ENCODE data around the gene ZNF407.
"Not testable (repeated sequence)": the region's sequence is repeated elsewhere in the genome, so short reads cannot be mapped to it uniquely, and the experiment has no call there.

ZNF407 gene

DNA sequence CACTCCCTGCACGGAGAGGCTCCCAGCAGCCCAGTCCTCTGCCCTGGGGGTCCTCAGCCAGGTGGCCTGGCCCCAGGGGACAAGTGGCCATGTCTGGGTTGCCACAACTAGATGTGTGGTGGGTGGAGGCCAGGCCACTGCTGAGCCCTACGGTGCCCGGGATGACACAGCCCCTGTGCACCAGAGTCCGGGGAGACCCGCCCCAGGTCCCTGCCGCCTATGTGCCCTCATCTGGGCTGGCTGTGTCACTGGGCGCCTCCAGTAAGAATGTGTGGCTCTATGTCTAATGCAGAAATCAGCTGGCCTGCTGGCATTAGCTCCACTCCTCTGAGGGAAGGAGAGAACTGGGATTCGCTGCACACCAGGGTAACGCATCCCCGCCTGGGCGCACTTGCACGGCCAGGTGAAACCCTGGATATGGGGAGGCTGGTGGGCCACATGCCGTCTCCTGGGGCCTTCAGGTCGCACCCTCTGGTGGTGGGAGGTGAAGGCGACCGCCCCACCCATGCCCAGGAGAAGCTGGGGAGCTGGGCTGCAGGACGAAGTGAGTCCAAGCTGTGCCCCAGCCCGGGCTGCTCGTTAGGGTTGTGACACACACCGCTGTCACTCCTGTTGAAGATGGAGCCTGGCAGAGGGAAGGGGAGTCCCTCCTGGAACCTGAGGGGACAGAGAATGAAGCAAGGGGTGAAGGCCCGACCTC, 475.2 kb downstream of the ZNF407 start:
- no peak for DNase-seq (ENCODE audit: low spot score)

DNA sequence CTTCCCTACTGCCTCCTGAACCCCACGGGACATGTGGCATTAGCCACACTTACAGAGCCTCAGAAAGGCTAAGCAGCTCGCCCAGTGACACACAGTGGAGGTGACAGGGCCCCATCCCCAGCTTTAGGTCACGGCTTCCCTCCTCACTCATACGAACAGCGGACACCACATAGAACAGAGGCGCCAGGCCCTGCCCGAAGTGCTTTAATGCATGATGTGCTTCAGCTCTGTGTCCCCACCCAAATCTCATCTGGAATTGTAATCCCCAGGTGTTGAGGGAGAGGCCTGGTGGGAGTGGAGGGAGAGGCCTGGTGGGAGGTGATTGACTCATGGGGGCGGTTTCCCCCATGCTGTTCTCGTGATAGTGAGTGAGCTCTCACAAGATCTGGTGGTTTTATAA, 476.0 kb downstream of the ZNF407 start:
- DNase-seq (ENCODE audit: low spot score): no peak

DNA sequence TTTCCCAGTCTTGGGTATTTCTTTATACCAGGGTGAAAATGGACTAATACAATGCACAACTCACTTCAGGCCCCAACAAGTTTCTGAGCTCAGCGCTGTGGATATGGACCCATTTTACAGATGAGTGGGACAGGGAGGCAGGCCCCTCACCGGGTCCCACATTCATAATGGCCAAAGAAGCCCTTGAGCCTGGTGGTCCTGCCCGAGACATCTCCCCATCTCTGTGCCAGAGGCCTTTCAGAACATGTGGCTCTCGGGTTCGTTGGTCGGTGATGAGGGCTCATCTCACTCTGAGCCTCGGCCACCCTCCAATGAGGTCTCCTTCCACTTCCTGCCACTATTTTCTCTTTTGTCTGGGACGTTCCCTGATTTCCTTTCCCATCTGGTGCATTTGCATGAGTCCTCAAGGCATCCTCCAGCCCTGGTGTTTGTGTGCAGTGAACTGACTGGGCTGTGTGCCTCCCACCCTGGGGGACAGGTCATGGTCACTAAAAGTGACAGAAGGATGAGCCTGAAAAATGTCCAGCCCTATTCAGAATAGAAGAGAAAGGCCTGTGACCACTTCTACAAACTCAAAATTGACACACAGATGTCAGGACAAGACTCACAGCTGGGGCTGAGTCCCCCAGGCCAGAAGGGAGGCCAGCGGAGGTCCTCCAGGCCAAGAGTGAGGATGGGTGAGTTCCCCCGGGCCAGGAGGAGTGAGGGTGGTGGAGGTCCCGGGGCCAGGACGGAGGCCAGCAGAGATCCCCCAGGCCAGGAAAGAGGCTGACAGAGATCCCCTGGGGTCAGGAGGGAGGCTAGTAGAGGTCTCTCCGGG, 476.7 kb downstream of the ZNF407 start:
- no peak for DNase-seq (ENCODE audit: low spot score)

DNA sequence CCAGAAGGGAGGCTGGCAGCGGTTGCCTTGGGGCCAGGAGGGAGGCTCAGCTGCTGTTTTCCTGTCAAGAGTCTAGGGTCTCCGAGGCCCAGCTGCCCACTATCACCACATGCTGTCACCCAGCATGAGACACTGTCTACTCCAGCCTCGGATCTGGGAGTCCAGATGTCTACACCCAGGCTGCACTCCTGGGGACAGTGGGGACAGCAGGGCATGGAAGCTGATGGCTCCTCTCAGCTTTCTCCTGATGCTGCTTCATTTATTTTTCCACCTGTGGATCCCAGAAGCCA, 477.3 kb downstream of the ZNF407 start:
- no peak for DNase-seq (ENCODE audit: low spot score)

DNA sequence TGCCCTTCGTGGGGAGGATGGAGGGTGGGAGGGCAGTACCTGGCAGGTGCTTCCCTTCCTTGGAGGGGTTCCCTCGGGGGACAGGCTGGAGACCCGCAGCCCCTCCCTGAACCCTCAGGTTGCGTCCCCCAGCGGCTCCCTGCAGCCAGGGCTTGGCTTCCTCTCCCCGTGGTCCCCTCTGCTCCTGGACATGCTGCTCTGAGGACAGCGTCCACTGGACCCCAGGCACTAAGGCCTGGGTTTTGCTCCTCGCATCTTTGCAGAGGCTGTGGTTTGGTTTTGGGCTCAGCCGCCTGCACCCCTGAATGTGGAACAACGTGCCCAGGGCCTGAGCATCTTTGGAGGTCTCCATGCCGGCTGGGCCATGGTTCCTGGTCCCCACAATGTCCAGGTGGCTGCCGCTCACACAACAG, 477.8 kb downstream of the ZNF407 start:
- no peak for DNase-seq (ENCODE audit: low spot score)

DNA sequence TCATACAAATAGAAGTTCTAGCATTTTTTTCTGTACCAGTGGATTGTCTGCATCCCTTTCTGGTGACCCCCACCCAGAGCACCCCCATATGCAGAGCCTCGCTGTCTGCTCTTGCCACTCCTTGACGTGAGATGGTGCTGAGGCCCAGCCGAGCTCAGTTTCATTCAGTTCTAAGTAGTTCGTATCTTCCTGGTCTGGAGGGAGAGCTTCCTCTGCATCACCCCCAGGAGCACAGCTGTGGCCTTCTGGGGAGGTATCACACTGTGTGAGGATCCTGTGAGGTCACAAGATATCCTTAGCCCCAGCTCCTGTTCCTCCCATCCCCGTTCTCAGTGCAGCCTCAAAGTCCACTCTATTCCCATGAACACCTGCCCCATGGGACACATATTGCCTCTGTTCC, 478.6 kb downstream of the ZNF407 start:
- no peak for DNase-seq (ENCODE audit: low spot score)

DNA sequence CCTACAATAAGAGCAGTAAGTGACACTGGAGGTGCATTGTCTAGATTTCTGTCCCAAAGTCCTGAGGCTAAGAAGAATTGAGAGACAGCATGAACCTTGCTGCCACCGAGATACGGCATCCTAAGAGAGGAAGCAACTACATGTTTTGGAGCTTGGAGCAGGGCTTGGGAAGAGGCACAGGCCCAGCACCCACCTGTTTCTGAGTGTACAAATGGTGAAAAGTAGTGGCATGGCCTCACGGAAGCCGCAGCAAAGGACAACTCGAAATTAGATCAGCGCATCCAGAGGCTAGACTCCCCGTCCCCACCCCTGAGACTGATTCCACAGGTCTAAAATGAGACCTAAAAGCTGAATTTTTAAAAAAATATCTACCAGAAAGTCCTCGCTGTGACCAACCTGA, 483.8 kb downstream of the ZNF407 start:
- no peak for DNase-seq (ENCODE audit: low spot score)

DNA sequence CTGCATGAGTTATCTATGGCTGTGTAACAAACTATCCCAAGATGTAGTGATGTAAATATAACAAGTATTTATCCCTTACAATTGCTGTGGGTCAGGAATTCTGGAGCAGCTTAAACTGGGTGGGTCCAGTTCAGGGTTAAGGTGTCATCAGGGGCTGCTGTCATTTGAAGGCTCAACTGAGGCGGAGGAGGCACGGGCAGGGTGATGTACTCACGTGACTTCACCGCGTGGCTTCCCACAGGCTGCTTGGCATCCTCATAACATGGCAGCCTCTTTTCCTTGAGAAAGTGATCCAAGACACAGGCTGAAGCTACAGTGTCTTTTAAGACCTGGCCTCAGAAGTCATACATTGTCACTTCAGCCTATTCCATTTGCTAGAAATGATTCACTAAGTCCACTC, 485.5 kb downstream of the ZNF407 start:
- no peak for DNase-seq (ENCODE audit: low spot score)

DNA sequence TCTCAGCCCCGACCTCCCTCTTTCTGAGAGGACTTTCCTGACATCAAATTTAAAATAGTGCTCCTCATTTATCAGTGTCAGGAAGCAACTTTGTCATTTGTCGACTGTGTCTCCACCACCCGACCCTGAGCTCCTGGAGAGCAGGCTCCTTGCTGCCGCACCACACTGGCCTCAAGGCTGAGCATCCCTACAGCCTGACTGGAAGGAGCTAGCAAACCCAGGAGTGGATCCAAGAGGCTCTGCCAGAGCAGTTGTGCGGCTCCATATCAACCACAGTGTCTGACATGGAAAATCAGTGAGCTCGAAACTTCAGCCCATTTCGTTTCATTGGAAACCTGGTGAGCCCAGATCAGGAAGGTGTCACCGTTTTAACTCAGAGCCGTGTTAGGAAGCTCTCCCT, 486.1 kb downstream of the ZNF407 start:
- DNase-seq (ENCODE audit: low spot score): no peak

DNA sequence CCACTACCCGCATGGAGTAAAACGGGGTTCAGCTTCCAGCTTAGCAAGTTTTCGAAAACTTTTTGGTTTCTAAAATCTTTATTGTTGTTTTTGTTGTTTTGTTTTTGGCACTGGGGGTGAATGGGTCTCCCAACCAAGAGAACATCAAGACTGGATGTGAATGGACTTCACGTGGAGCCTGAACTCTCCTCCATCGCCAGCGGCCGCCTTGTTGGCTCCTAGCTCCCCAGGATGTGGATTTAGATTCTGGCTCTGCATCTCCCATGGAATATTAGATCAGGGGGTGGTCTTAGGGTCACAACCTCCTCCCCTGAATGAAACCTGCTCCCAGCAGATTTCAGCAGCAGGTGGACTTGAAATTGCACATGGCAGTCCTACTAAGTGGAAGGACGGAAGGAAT, 488.0 kb downstream of the ZNF407 start:
- DNase-seq (ENCODE audit: low spot score): not testable (repeated sequence)

DNA sequence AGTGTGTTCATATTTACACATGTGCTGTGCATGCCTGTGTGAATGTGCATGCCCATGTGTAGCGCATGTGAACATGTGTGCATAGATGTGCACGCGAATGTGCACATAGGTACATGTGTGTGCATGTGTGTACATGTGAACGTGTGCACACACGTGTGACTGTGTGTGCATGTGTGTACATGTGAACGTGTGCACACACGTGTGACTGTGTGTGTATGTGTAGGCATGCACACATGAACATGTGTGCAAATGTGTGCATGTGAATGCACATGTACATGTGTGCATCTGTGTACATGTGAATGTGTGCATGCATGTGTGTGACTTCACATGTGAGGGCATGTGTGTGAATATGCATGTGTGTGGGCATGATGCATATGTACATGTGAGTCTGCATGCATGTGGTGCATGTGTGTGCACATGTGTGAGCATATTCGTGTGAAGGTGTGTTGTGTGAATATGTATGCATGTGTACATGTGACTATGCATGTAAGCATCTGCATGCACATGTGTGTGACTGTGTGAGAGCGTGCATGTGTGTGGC, 488.9 kb downstream of the ZNF407 start:
- DNase-seq (ENCODE audit: low spot score): no peak

DNA sequence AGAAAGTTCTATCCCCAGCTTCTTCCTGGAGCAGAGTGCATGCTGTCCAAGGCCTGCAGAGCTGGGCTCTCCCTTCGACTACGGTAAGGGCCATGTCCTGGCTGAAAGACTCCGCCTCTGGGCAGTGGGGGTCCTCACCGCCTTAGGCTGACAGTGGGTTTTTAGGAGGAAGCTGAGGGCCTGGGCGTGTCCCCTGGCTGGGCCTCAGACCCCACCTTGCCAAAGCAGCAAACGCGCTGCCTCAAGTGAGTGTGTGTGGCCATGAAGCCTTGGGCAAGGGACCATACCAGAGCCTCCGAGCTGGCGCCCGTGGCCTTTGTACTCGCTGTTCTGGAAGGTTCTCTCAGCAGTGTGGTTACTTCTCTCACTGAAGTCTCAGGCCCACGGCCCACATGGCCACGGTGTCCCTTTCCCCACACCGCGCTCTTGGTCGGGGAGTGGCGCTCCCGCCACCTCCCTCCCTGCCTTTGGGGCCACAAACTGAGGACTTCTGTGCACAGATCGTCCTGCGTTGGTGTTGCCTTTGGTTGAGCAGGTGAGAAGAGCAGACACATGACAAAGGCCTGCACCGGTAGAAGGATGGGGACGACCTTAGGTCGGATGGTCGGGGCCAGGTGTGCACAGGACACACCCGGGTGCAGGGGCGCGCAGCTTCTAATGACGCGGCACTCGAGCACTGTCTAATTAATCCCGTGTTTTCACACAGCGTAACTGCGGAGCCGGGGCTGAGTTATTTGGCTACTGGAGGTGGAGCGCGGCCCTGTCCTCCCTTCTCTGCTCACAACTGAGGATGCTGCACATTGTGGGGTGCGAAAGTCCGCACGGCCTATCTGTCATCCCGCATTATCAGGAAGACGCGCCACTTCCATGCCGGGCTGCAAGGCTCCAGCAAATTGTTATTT, 489.7 kb downstream of the ZNF407 start:
- no peak for DNase-seq (ENCODE audit: low spot score)

DNA sequence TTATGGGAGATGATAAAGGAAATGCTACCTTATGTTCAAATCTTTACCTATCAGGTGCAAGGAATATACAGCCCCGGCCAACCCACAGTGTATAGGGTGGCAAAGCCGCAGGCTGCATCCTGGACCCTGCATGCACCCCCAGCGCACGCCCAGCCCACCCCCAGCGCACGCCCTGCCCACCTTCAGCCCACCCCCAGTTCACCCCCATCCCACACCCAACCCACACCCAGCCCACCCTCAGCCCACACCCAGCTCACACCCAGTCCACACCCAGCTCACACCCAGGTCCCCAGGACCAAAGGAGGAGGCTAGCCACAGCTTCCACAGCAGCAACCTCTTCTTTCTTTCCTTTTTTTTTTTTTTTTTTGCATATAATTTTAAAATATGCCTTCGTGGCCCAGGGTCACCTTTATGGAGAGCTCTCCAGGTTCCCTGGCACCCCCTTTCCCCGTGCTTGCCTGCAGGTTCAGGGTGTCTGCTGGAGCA, 490.4 kb downstream of the ZNF407 start:
- no peak for DNase-seq (ENCODE audit: low spot score)

DNA sequence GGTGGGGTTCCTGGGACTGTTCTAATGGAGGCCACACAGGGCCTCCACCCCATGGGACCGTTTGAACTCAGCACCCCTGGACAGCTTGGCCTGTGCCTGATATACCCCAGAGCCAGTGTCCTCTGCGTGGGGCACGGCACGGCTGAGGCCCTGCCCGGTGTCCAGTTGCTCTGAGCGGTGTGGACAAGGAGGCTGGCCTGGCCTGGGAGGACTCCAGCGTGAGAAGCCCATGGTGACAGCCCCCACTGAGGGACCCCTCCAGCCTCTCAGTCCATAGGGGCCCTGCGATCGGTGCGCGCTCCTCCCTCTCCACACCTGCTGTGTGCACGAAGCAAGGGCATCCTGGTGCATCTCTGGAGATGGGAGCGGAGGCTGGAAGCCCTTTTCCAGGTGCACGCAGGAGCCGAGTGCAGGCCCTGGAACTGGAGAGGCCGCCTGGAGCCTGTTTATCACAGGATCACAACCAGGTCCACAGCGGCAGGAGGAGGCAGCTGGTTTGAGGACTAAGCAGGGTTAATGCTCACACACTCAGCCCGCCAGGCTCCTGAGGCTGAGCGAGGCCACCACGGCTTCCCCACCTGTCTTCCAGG, 491.0 kb downstream of the ZNF407 start:
- DNase-seq (ENCODE audit: low spot score): no peak

DNA sequence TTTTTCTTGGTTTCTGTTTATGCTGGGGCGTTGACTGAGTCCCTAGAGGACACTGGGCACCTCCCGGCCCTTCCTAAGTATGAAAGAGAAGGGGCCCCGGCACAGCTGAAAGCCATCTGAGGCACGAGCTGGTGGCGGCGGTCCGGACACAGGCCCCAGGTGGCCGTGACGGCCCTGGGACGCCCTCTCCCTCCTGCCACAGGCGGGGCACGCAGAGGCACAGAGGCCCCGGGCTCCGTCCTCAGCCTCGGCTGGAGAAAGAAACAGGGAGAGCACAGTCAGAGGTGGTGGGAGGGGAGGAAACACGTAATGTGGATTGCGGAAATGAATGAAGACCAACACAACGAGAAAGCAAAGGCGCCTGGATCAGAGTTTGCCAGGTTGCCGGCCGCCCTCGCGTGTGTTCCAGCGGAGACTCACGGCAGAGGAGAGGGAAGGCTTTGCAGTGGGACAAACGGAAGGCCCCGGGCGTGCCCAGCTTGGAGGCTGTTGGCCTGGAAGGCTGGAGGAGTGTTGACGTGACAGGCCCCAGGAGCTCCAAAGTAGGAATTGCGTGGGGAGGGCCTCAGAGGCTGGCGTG, 492.2 kb downstream of the ZNF407 start:
- no peak for DNase-seq (ENCODE audit: low spot score)

DNA sequence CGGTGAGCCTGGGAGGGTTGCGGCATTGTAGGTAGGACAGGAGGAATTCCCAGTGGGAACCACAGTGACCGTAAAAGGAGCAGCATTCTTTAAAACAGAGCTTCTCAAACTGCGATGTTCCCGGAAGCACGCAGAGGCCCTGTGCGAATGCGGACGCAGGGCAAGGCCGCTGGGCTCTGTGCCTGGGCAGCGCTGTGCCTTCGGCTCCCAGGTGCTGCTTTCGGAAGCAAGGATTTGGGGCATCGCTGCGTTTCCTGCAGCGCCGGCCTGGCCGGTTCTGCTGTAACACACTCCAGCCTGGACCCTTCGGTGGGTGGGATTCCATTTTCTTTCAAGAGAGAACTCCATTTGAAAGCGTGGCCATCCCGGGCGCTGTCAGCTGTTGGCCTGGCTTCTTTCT, 492.7 kb downstream of the ZNF407 start:
- DNase-seq (ENCODE audit: low spot score): no peak

DNA sequence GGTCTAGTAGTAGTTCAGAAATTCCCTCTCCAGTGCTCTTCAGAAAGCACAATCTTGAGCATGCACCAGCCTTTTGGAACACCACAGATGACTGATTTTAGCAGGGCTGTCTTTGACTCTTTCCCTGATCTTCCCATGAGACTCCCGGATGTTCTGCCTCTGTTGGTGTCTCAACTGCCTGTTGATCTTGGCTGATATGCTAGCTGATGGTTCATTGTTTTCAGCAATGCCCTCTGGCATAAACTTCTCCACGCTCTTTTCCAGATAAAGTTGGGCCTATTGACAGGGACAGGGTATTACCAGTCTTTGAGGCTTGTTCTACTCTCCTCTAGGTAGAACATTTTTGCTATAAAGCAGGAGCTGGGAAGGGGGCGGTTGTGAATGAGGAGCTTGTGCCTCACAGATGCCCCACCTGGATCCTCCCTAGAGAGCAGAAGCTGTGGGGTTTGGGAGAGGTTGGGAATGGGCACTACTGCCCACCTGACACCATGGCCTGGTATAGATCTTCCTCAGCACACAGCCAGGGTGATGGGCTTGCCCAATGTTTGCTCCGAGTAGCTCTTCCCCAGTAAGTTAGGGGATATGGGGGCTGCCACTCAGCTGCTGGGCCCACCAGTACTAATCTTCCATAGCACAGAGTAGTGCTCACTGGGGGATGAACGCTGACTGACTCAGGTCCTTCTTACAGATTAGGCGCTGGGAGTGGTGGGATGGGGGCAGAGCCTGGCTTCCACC, 500.0 kb downstream of the ZNF407 start:
- no peak for DNase-seq (ENCODE audit: low spot score)

DNA sequence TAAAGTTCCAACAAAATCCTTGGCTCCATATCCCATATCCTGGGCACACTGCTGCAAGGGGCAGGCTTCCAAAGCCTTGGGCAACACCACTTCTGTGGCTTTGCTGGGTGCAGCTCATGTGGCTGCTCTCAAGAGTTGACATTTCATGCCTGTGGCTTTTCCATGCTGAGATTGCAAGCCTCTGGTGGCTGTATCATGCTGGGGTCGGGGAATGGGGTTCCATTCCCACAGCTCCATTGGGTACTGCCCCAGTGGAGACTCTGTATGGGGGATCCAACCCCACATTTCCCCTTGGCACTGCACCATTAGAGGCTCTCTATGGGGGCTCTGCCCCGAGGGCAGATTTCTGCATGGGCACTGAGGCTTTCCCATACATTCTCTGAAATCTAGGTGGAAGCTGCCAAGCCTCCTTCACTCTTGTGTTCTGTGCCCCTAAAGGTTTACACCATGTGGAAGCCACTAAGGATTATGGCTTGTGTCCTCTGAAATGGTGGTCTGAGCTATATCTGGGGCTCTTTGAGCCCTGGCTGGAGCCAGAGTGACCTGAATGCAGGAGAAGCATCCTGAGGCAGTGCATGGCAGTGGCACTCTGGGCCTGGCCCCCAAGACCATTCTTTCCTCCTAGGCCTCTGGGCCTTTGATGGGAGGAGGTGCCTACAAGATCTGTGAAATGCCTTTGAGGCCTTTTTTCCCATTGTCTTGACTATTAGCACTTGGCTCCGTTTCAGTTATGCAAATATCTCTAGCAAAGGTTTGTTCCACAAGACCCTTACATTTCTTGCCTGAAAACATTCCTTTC, 503.4 kb downstream of the ZNF407 start:
- no peak for DNase-seq (ENCODE audit: low spot score)

DNA sequence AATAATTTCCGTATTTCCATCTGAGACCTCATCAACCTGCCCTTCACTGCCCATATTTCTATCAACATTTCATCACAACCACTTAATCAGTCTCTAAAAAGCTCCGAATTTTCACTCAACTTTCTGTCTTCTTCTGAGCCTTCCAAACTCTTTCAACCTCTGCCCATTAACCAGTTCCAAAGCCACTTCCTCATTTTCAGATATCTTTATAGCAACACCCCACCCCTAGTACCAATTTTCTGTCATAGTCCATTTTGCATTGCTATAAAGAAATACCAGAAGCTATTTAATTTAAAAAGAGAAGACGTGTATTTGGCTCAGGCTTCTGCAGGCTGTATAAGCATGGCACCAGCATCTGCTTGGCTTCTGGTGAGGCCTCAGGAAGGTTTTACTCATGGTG, 504.2 kb downstream of the ZNF407 start:
- DNase-seq (ENCODE audit: low spot score): no peak

DNA sequence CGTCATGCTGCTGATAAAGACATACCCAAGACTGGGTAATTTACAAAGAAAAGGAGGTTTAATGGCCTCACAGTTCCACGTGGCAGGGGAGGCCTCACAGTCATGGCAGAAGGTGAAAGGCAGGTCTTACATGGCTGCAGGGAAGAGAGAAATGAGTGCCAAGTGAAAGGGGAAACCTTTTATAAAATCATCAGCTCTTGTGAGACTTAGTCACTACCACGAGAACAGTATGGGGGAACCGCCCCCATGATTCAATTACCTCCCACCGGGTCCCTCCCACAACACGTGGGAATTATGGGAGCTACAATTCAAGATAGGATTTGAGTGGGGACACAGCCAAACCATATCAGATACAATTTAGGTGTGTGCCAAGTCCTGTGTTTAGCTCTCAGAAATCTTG, 506.4 kb downstream of the ZNF407 start:
- not testable (repeated sequence) for DNase-seq (ENCODE audit: low spot score)

Measured in AG20443 (cell line).